SW480 (cell line): ENCODE results near the gene PHTF2.

Experiments
- DNase-seq: peaks from one replicate; pipeline ENCODE4 v3.0.0-alpha.2; 2016; ENCODE audit warnings: low spot score

The PHTF2 gene

GRCh38 chr7:77877791-77878190 lies 79.2 kb downstream of the PHTF2 start:
- no peak for DNase-seq

- no peak for DNase-seq
Measured at GRCh38 chr7:77878500-77878899, 79.9 kb downstream of the PHTF2 start.

DNA sequence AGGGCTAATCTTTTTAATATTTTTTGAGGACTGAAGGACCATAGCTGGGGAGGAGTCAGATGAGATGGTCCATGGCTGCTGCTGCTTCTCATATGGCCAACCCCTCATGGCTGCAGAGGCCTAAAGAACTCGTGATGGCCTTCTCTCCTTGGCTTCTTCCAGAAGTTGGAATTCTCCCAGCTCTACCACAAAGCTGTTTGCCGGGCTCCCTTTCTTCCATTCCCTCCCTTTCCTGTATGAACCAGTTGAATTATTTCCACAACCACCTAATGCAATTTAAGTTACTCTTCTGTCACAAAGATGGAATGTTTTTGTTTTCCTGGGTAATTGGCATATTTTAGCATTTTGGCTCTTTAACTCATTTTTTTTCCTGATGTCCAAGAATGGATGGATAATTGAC lies 80.7 kb downstream of the PHTF2 start:
- no peak for DNase-seq

DNA sequence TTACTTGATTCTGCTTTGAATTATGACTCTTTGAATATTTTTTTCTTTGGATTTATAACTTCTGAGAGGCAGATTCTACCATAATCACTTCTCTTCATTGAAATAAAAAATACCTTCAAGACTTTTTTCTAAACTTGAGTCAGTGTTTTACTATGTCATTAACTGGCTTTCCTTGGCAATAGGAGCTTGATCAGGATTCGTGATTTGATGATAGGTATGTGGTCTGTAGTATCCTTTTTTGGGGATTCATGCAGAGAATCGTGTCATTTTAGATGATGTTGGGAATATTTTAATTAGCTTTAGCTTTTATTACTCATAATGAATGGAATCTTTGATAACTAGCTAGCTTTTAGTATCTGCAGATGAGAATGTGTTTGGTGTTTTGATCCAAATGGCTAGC lies 83.3 kb downstream of the PHTF2 start:
- DNase-seq: no peak

DNA sequence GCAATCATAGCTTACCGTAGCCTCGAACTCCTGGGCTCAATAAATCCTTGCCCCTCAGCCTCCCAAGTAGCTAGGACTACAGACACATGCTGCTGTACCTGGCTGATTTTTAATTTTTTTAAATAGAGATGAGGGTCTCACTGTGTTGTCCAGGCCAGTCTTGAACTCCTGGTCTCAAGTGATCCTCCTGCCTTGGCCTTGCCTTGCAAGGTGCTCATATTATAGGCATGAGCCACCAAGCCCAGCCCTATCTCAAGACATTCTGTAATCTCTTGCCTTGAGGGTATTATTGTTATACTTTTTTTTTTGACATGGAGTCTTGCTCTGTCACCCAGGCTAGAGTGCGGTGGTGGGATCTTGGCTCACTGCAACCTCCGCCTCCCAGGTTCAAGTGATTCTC lies 86.6 kb downstream of the PHTF2 start:
- DNase-seq: no peak

- DNase-seq: no peak
Measured at GRCh38 chr7:77887567-77887966, 89.0 kb downstream of the PHTF2 start.

- no peak for DNase-seq
Measured at GRCh38 chr7:77888998-77889397, 90.4 kb downstream of the PHTF2 start.

GRCh38 chr7:77893813-77894212 lies 95.2 kb downstream of the PHTF2 start:
- DNase-seq: no peak

- no peak for DNase-seq
Measured at GRCh38 chr7:77894574-77895091, 96.1 kb downstream of the PHTF2 start.

DNA sequence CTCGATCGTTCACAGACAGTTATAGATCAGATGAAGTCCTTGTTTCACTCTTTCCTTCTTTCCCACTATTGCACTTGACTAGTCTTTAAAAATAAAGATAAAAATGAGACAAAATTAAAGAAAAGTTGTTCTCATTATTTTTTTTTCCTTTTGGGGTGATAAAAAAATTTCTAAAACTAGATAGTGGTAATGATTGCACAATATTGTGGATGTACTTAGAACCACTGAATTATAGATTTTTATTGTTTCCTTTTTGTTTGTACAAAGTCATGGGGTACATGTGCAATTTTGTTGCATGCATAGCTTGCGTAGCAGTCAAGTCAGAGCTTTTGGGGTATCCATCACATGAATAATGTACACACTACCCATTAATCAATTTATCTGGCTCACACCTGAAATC lies 97.3 kb downstream of the PHTF2 start:
- no peak for DNase-seq

GRCh38 chr7:77897004-77897547 lies 98.5 kb downstream of the PHTF2 start:
- no peak for DNase-seq

GRCh38 chr7:77899516-77899915 lies 100.9 kb downstream of the PHTF2 start:
- DNase-seq: no peak

DNA sequence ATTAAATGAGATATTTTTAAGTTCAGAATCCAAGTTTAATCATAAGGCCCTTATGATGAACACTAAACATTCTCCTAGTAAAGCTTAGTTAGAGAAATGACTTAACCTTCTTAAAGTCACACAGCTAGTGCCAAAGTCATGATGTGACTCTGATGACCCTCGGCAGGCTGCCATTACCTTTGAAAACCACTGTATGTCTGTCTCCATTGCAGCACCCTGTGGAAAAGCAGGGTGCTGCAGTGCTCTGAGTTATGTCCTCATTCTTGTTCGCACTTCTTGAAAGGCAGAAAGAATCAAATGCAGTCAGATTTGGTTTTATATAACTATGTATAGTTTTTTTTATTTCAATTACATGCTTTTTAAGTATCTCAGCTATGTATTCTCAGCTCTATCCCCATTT lies 105.0 kb downstream of the PHTF2 start:
- no peak for DNase-seq

- DNase-seq: no peak
Measured at GRCh38 chr7:77904252-77904651, 105.7 kb downstream of the PHTF2 start.

DNA sequence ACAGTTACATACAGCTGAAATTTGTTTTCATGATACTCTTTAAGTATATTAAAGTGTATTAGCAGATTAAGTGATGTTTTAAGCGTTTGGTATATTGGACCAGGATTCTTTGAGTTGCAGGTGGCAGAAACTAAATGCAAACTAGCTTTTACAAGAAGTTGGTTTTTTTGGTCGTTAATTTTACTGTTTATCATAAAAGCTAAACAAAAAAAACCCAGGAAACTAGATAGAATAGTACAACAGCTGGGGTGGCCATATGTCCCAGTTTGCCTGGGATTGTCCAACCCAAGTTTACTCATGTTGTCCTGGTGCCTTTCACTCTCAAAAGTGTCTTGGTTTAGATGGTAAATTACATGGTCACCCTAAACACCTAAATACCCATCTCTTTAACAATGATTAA lies 108.7 kb downstream of the PHTF2 start:
- no peak for DNase-seq

DNA sequence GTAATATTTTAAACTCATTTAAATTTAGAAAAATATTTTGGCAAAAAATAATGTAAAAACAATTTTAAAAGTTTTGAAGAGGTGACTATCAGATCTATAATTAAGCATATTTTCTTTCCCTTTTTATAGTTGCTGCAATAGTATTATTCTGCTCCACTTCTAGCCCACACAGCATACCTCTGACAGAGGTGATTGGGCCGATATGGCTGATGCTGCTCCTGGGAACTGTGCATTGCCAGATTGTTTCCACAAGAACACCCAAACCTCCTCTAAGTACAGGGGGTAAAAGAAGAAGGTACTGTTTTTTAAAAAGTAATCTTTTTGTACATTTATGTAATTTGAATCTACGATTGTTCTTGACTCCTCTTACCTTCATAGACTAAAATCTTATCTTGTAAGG lies 110.1 kb downstream of the PHTF2 start:
- no peak for DNase-seq

DNA sequence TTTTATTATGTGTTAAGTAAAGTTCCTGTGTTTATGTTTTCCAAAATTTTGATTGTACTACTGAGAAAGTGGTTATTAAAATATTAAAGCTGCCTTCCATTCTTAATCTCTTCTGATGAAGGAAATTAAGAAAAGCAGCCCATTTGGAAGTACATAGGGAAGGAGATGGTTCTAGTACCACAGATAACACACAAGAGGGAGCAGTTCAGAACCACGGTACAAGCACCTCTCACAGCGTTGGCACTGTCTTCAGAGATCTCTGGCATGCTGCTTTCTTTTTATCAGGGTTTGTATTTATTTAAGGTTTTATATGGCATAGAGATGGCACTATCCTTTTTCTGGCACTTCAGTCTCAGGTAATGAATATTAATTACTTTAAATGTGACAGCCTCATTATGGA lies 111.6 kb downstream of the PHTF2 start:
- DNase-seq: peak; percentile 21

DNA sequence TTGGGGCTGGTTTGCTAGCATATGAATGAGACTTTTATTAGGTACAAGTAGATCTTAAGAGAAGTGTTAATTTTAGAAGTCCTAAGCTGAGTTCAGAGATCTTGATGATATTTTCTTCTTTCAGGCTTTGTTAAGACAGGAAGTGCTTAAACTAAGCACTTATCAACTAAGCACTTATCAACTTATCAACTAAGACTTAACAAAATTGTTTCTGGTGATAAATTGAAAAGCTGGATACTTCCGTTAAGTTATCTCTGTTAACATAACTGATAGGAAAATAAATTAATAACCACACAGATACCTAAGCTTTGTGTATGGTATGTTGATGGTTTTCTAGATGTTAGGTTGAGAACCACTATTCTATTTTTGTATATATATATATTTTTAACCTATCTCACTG lies 113.7 kb downstream of the PHTF2 start:
- DNase-seq: no peak

GRCh38 chr7:77913977-77914607 lies 115.5 kb downstream of the PHTF2 start:
- no peak for DNase-seq

DNA sequence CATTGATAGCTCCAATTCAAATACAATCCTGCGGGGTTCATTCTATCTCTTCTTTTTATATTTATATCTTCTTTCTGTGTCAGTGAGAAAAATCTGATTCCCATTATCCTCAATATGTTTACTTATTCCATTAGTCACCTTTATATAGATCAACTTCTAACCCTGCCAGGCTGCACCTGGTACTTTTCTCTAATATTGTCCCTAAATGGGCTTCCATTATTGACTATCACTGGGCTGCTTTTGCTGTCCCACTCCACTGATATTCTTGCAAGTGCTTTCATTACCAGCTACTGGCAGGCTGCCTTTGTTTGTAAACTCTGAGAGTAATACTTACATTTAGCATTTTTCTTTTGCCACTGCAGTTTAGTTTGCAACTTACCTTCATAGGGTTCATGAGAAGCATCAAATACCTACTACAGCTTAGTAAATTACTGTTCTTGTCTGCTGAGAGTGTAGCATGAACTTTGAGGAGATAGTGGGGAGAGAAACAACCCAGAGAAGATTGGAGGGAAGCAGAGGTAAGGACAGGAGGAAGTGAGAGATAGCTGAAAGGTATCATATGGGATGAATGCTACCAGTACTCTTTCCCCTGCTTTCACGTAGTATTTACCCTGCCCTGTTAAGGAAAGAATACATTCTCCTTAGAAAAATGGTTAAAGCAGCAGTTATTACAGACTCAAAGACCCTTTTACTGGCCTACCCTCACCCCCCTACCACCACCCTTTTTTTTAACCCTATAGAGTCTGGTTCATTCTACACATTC lies 119.1 kb downstream of the PHTF2 start:
- no peak for DNase-seq

DNA sequence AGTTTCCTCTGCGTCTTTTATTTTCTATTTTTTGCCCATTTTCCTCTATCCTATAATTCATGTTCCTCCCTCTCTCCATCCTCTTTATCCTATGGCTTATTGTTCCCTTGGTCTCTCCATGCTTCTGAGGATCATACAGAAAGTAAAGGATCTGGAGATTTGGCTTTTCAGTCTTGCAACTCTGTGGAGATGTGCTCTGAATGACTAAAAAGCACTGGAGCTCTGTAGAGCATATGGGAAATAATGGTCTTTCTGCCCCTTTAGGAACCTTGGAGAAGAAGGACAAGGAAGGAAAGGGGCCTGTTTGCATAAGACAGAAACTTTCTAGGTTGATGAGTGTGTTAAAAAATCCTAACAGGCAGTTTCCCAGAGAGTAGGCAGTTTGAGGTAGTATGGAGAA lies 120.1 kb downstream of the PHTF2 start:
- no peak for DNase-seq

GRCh38 chr7:77923419-77923818 lies 124.8 kb downstream of the PHTF2 start:
- DNase-seq: no peak

- no peak for DNase-seq
Measured at GRCh38 chr7:77930496-77930895, 131.9 kb downstream of the PHTF2 start.
